H1 (cell line): ENCODE results near the gene TAPT1. TPM values are rescaled to one million over a fixed set of nuclear protein-coding genes. Genes with fewer than 3 reads are reported as not detected.

Source experiments
- CTCF ChIA-PET: fragments of 300-600 bp; sonication (Branson Sonifier 250); formaldehyde crosslinking; loops from one replicate; lab custom pipeline; 2021; ENCODE audit not compliant: partially characterized antibody; lab: Charles Lee
- POLR2A ChIA-PET: fragments of 300-600 bp; sonication (Branson Sonifier 250); formaldehyde crosslinking; loops from one replicate; lab custom pipeline; 2021; ENCODE audit warnings: inconsistent platforms; ENCODE audit not compliant: partially characterized antibody; lab: Charles Lee
- DNase-seq, 2 experiments: peaks; one replicate each; pipeline versions ENCODE4 v3.0.0 to v3.0.0-alpha.2; 2010 to 2022; ENCODE audit warnings: low spot score in 2 of 2, low read depth in 1 of 2, mixed read lengths in 1 of 2
- FAIRE-seq: peaks from 2 replicates; lab custom pipeline; 2011; peaks lifted over from hg19 to GRCh38; lab: Jason Lieb, UNC
- H2AFZ ChIP-seq: 2 replicates; pipeline ENCODE4 v1.8.1; 2012; ENCODE audit warnings: low read length, inconsistent platforms
- H2AK5ac ChIP-seq: 2 replicates; pipeline ENCODE4 v1.6.1; 2013; ENCODE audit warnings: low read depth, low read length
- H2BK120ac ChIP-seq: replicated peaks from 2 replicates; pipeline ENCODE3; 2013; ENCODE audit warnings: low read depth, low read length, inconsistent platforms
- H2BK12ac ChIP-seq: 2 replicates; pipeline ENCODE4 v1.6.1; 2013; ENCODE audit warnings: low read depth, low read length
- H2BK15ac ChIP-seq: 2 replicates; pipeline ENCODE4 v1.6.1; 2013; ENCODE audit warnings: low read length
- H2BK20ac ChIP-seq: 2 replicates; pipeline ENCODE4 v1.6.1; 2013; ENCODE audit warnings: low read length
- H2BK5ac ChIP-seq: 2 replicates; pipeline ENCODE4 v1.6.1; 2013; ENCODE audit warnings: low read depth, low read length
- H3K14ac ChIP-seq: 2 replicates; pipeline ENCODE4 v1.6.1; 2013; ENCODE audit warnings: inconsistent platforms; ENCODE audit not compliant: insufficient read length
- H3K18ac ChIP-seq: 2 replicates; pipeline ENCODE4 v1.6.1; 2013; ENCODE audit warnings: low read length; ENCODE audit errors: extremely low read depth
- H3K23ac ChIP-seq: 2 replicates; pipeline ENCODE4 v1.6.1; 2013; ENCODE audit warnings: inconsistent platforms; ENCODE audit not compliant: insufficient read length
- H3K23me2 ChIP-seq: 2 replicates; pipeline ENCODE4 v1.6.1; 2013; ENCODE audit warnings: low read depth, low read length
- H3K27ac ChIP-seq: 2 replicates; pipeline ENCODE4 v1.6.1; 2011; ENCODE audit warnings: low read depth, low read length, inconsistent platforms
- H3K27me3 ChIP-seq, 4 experiments: replicated peaks in 1 of 4; 1 replicate in 1 of 4; 2 replicates in 3 of 4; pipeline versions ENCODE4 v1.6.1 to v1.8.1; 2011 to 2013; ENCODE audit warnings: low read length in 3 of 4, mild to moderate bottlenecking in 3 of 4, inconsistent platforms in 2 of 4, mixed read lengths in 2 of 4, moderate library complexity in 1 of 4; ENCODE audit not compliant: control insufficient read depth in 3 of 4, insufficient read depth in 3 of 4; ENCODE audit errors: extremely low read depth in 1 of 4
- H3K36me3 ChIP-seq, 4 experiments: 2 replicates each; pipeline versions ENCODE4 v1.6.1 to v1.8.1; 2011 to 2013; ENCODE audit warnings: mild to moderate bottlenecking in 4 of 4, low read length in 3 of 4, moderate library complexity in 2 of 4, control low read depth in 1 of 4, inconsistent platforms in 1 of 4; ENCODE audit not compliant: insufficient read depth in 4 of 4, control insufficient read depth in 2 of 4
- H3K4ac ChIP-seq: replicated peaks from 2 replicates; pipeline ENCODE3; 2013; ENCODE audit warnings: low read length, low read depth, mixed read lengths, inconsistent platforms; ENCODE audit not compliant: insufficient read length
- H3K4me1 ChIP-seq, 4 experiments: replicated peaks in 1 of 4; 1 replicate in 1 of 4; 2 replicates in 3 of 4; pipeline versions ENCODE4 v1.6.1 to v1.8.1; 2011 to 2013; ENCODE audit warnings: low read length in 3 of 4, inconsistent platforms in 2 of 4, mixed read lengths in 1 of 4; ENCODE audit not compliant: insufficient read depth in 4 of 4, control insufficient read depth in 3 of 4
- H3K4me2 ChIP-seq, 2 experiments: 2 replicates each; pipeline versions ENCODE4 v1.6.1 to v1.8.1; 2011 to 2013; ENCODE audit warnings: low read depth in 2 of 2, low read length in 2 of 2, control low read depth in 1 of 2, inconsistent platforms in 1 of 2, mild to moderate bottlenecking in 1 of 2; ENCODE audit not compliant: insufficient read depth in 1 of 2
- H3K4me3 ChIP-seq, 4 experiments: fragments of 200-600, 300-600 bp in 1 of 4; sonication (generic), shearing (Covaris generic), sonication (Bioruptor Twin) in 1 of 4; 2 replicates each; pipeline versions ENCODE4 v1.5.1 to v1.8.1; 2011 to 2016; ENCODE audit warnings: low read length in 4 of 4, low read depth in 3 of 4, control low read depth in 2 of 4, inconsistent platforms in 2 of 4, mild to moderate bottlenecking in 2 of 4, mixed read lengths in 1 of 4, moderate library complexity in 1 of 4; ENCODE audit not compliant: insufficient read depth in 2 of 4; ENCODE audit errors: extremely low read depth in 1 of 4
- H3K56ac ChIP-seq: replicated peaks from 2 replicates; pipeline ENCODE3; 2013; ENCODE audit warnings: low read depth, mild to moderate bottlenecking, mixed read lengths, low read length, inconsistent platforms; ENCODE audit not compliant: insufficient read length
- H3K79me1 ChIP-seq: 2 replicates; pipeline ENCODE4 v1.6.1; 2013; ENCODE audit warnings: low read depth, low read length, control low read depth
- H3K79me2 ChIP-seq, 2 experiments: 2 replicates each; pipeline versions ENCODE4 v1.6.1 to v1.8.1; 2012 to 2013; ENCODE audit warnings: low read length in 2 of 2, mild to moderate bottlenecking in 2 of 2, inconsistent platforms in 1 of 2; ENCODE audit not compliant: insufficient read depth in 2 of 2, control insufficient read depth in 1 of 2
- H3K9ac ChIP-seq, 4 experiments: replicated peaks in 1 of 4; 1 replicate in 1 of 4; 2 replicates in 3 of 4; pipeline versions ENCODE4 v1.6.1 to v1.8.1; 2011 to 2013; ENCODE audit warnings: low read depth in 3 of 4, low read length in 3 of 4, control low read depth in 2 of 4, mild to moderate bottlenecking in 2 of 4, moderate library complexity in 2 of 4, inconsistent platforms in 1 of 4; ENCODE audit errors: extremely low read depth in 1 of 4
- H3K9me3 ChIP-seq, 2 experiments: 2 replicates each; pipeline versions ENCODE4 v1.6.1 to v1.8.1; 2012 to 2013; ENCODE audit warnings: mild to moderate bottlenecking in 2 of 2, moderate library complexity in 2 of 2, control low read depth in 1 of 2, inconsistent platforms in 1 of 2, low read depth in 1 of 2, low read length in 1 of 2, mixed read lengths in 1 of 2; ENCODE audit not compliant: insufficient read depth in 2 of 2
- H4K20me1 ChIP-seq, 2 experiments: replicated peaks in 1 of 2; 2 replicates each; pipeline versions ENCODE3 to v1.8.1; 2011 to 2013; ENCODE audit warnings: inconsistent platforms in 2 of 2, low read length in 2 of 2, mild to moderate bottlenecking in 1 of 2; ENCODE audit not compliant: insufficient read depth in 2 of 2, control insufficient read depth in 1 of 2
- H4K5ac ChIP-seq: 2 replicates; pipeline ENCODE4 v1.6.1; 2013; ENCODE audit warnings: low read length, low read depth, mixed read lengths, inconsistent platforms; ENCODE audit not compliant: insufficient read length
- H4K8ac ChIP-seq: 2 replicates; pipeline ENCODE4 v1.8.0; 2013; ENCODE audit warnings: mild to moderate bottlenecking, moderate library complexity, low read length, inconsistent platforms; ENCODE audit not compliant: insufficient read depth; ENCODE audit errors: extremely low read depth
- H4K91ac ChIP-seq: replicated peaks from 2 replicates; pipeline ENCODE3; 2013; ENCODE audit warnings: low read length, mixed read lengths, inconsistent platforms; ENCODE audit not compliant: insufficient read length
- E2F6 ChIP-seq: IDR thresholded peaks from 2 replicates; pipeline ENCODE4 v1.6.1; 2012; ENCODE audit warnings: inconsistent platforms
- POU5F1 ChIP-seq: IDR thresholded peaks from 2 replicates; pipeline ENCODE4 v1.6.1; 2011; ENCODE audit warnings: low read depth, mild to moderate bottlenecking, low read length, moderate library complexity
- SIN3A ChIP-seq, 2 experiments: IDR thresholded peaks in 1 of 2; conservative IDR thresholded peaks in 1 of 2; 2 replicates each; pipeline ENCODE4 v1.6.1; 2011 to 2012; ENCODE audit warnings: low read length in 2 of 2, improper control_type of control experiment in 1 of 2, low read depth in 1 of 2, mild to moderate bottlenecking in 1 of 2
- TEAD4 ChIP-seq: IDR thresholded peaks from 2 replicates; pipeline ENCODE4 v1.6.1; 2012; ENCODE audit warnings: low read depth, low read length, inconsistent platforms, mixed read lengths
- WGBS, 2 experiments: shearing (Covaris generic) in 1 of 2; methylation state at CpG; one replicate each; pipeline versions ENCODE4 v1.1.6 to v1.1.7; 2013 to 2015; ENCODE audit warnings: low lambda C conversion rate in 2 of 2, mixed read lengths in 2 of 2, inconsistent platforms in 1 of 2, low coverage in 1 of 2, missing lambda C conversion rate in 1 of 2; ENCODE audit not compliant: insufficient replicate concordance in 2 of 2, insufficient coverage in 1 of 2, insufficient read length in 1 of 2; ENCODE audit errors: extremely low coverage in 1 of 2, missing lambda C conversion rate in 1 of 2; 5-methylcytosine and 5-hydroxymethylcytosine counted together
- polyA plus RNA-seq, 7 experiments: library from polyadenylated mRNA; depleted of rRNA in 3 of 7; stranded (reverse) in 5 of 7; unstranded in 2 of 7; fragments of >200 nt in 5 of 7; fragments of 200-250 nt in 2 of 7; gene quantifications; 1 replicate in 5 of 7; 2 replicates in 1 of 7; 4 replicates in 1 of 7; pipeline versions ENCODE4 v1.2.1 to v1.2.3, GENCODE V29; 2011 to 2013; ENCODE audit warnings: missing spikeins in 2 of 7, mixed read lengths in 2 of 7
- total RNA-seq: library from RNA; stranded (reverse); fragmentation: NEBNext Ultra II Directional; extraction: Animal tissue kit (Norgen Biotek cat#: 25700); gene quantifications from 2 replicates; pipeline ENCODE4 v1.2.1, GENCODE V29; 2021

Gene TAPT1
- total and polyA plus RNA-seq, 2 of the 8 experiments (the other 6 are each of a cell fraction or from before 2014, with no cell fraction given), result 4.2 to 15.3 TPM

- no peak overlapping the region for H2AFZ ChIP-seq
- H3K4ac ChIP-seq, result no peak overlapping the region
- no peak overlapping the region for H3K14ac ChIP-seq
- no peak for FAIRE-seq
- no peak overlapping the region for H2BK120ac ChIP-seq
- no peak overlapping the region for H2AK5ac ChIP-seq
- H3K56ac ChIP-seq, result no peak overlapping the region
- 94% methylated on average over 4 of the region's 4 CpGs; no CpG with 5 or more reads in 1 of the 2 experiments for WGBS, 2 experiments
- ChIA-PET POLR2A (interaction anchor here (0.7 to 1.2 kb wide), 2 partner anchors 10 to 46 kb away, joined by 3 to 4 read pairs; no protein-coding TSS in a partner anchor), CTCF (interaction anchor here (0.6 to 2.0 kb wide), 4 partner anchors 38 to 1368 kb away, joined by 3 to 6 read pairs (median 4); no protein-coding TSS in a partner anchor)
- no peak for TF ChIP-seq E2F6
- TF ChIP-seq SIN3A (conservative IDR thresholded peaks at IDR 0.05 in 1 of 2, IDR thresholded peaks at IDR 0.05 in 1 of 2; ENCODE audit: low read depth in 1 of 2, low read length in 2 of 2), result no peak
- no peak for TF ChIP-seq TEAD4
- TF ChIP-seq POU5F1, result no peak
- no peak overlapping the region for H2BK12ac ChIP-seq
- H3K23me2 ChIP-seq, result no peaks in the 10 kb centered on the region
- H3K27ac ChIP-seq, result no peak overlapping the region
- H4K5ac ChIP-seq, result no peak overlapping the region
- H4K8ac ChIP-seq, result no peak overlapping the region
- no peak overlapping the region for H3K9ac ChIP-seq
- no peak overlapping the region for H3K4me2 ChIP-seq
- H3K23ac ChIP-seq, result no peak overlapping the region
- H2BK5ac ChIP-seq, result no peak overlapping the region
- H3K4me1 ChIP-seq, result peaks cover 0 to 2% (median 0%) of the 10 kb centered on the region in 4 experiments; a peak in 2 of 7 replicates
- H3K36me3 ChIP-seq, result no peaks in the 10 kb centered on the region
- H3K79me2 ChIP-seq, result no peaks in the 10 kb centered on the region
- no peaks in the 10 kb centered on the region for H3K27me3 ChIP-seq
- H4K91ac ChIP-seq, result no peak overlapping the region
- no peak overlapping the region for H3K18ac ChIP-seq
- H3K4me3 ChIP-seq, result no peak overlapping the region
- H2BK15ac ChIP-seq, result no peak overlapping the region
- no peak overlapping the region for H2BK20ac ChIP-seq
- no peaks in the 10 kb centered on the region for H4K20me1 ChIP-seq
- H3K9me3 ChIP-seq, result no peaks in the 10 kb centered on the region
- no peaks in the 10 kb centered on the region for H3K79me1 ChIP-seq
- DNase-seq, result no peak
Observed at GRCh38 chr4:16124232-16124631, 102.0 kb downstream of the TAPT1 start.
